Measurements from ENCODE around the gene NAB2.

- no peak for TF ChIP-seq CTCF (IDR thresholded peaks at IDR 0.05; ENCODE audit: low read depth, low read length)
- TF ChIP-seq MYC (IDR thresholded peaks at IDR 0.05; ENCODE audit: low read depth, low read length): no peak
- TF ChIP-seq POLR2A (IDR thresholded peaks at IDR 0.05; ENCODE audit: extremely low read depth, insufficient read length): no peak
Measured at GRCh38 chr12:57129321-57129842, 40.5 kb downstream of the NAB2 start.
